MG63 (cell line): ENCODE data around the gene APCDD1L. TPM values are rescaled to one million over a fixed set of nuclear protein-coding genes. Genes with fewer than 3 reads are reported as not detected.
"Not testable (repeated sequence)": the region's sequence is repeated elsewhere in the genome, so short reads cannot be mapped to it uniquely, and the experiment has no call there.

Experiments
- DNase-seq: peaks from one replicate; pipeline ENCODE4 v3.0.0-alpha.2; 2020
- H3K27me3 ChIP-seq: fragments of 250-450 bp; sonication (Bioruptor Pico); 2 replicates; pipeline ENCODE4 v1.5.1; 2020; ENCODE audit warnings: mild to moderate bottlenecking, moderate library complexity
- H3K36me3 ChIP-seq: fragments of 250-450 bp; sonication (Bioruptor Pico); 2 replicates; pipeline ENCODE4 v1.5.1; 2020; ENCODE audit warnings: mild to moderate bottlenecking, moderate library complexity
- H3K4me3 ChIP-seq: fragments of 250-450 bp; sonication (Bioruptor Pico); 2 replicates; pipeline ENCODE4 v1.5.1; 2020; ENCODE audit warnings: mild to moderate bottlenecking, moderate library complexity
- H3K9me3 ChIP-seq: fragments of 250-450 bp; sonication (Bioruptor Pico); 2 replicates; pipeline ENCODE4 v1.5.1; 2020; ENCODE audit warnings: mild to moderate bottlenecking, moderate library complexity
- total RNA-seq: library from RNA; depleted of rRNA; stranded (reverse); fragments of >200 nt; shearing (Covaris generic); gene quantifications from 2 replicates; pipeline ENCODE4 v1.2.3, GENCODE V29; 2014; ENCODE audit warnings: low replicate concordance

Gene APCDD1L
- total RNA-seq, 1 experiment from 2014 or later = not detected

DNA sequence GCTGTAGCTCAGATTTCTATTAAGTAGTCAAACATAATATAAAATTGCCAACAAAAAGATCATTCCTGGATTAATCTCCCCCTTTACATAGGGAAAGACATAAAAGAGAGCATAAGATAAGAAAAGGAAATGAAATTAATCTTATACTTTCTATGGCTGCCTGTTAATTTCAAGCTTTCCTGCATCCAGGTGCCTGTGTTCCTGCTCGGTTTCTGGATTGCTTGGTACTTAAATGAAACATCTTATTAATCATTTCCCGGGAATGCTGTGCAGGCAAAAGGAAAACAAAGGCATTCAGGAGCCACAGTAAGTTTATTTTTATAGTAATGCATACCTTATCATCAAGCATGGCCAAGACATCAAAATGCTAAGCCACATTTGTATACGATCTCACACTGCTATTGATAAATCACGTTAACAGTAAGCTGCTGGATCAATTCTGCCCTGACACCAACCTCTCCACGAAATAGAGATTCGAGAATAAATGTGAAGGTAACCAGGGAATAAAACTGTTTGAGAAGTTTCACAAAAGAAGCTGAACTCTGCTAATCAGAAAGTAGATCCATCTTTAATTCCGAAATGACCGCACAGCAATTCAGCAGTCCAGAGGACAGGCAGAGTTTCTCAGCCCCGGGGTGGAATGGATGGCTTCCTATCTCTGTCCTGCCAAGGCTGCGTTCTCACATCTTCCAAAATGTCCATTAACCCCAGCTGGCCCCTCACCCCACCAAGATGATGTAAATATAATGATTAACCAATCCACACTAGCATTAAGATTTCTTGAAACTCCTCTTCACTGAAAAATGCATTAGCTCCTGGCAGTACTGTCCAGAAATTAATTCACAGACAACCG, 32.6 kb upstream of the APCDD1L start:
- H3K36me3 ChIP-seq = no peaks in the 10 kb centered on the region; the same call in 1 of the 2 replicates
- no peak for DNase-seq
- H3K9me3 ChIP-seq = no peaks in the 10 kb centered on the region
- no peaks in the 10 kb centered on the region for H3K27me3 ChIP-seq
- no peak overlapping the region for H3K4me3 ChIP-seq

- no peak for DNase-seq
- Histone ChIP-seq H3K27me3 (no peaks in the 10 kb centered on the region), H3K4me3 (no peak overlapping the region), H3K36me3 (no peaks in the 10 kb centered on the region; the same call in 1 of the 2 replicates), H3K9me3 (no peaks in the 10 kb centered on the region)
Measured at GRCh38 chr20:58546756-58547622, 31.8 kb upstream of the APCDD1L start.

DNA sequence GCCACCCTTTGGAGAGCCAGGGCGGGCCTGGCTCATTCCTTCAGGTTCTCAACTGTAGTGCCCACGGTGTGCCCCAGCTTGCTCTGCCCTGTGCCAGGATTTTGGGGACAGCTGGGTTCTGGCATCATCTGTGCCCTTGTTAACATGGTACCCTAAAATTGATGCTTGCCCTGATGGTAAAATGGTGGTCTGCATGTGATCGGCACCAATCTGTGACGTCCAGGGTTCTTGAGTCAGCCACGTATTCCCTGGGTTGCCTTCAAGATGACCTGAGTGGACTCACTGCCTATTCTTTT, 31.2 kb upstream of the APCDD1L start:
- Histone ChIP-seq H3K9me3 (0 out of 2 replicates have a peak, but pooled peaks cover 3% of the 10 kb centered on the region), H3K4me3 (no peak overlapping the region), H3K27me3 (no peaks in the 10 kb centered on the region), H3K36me3 (no peaks in the 10 kb centered on the region; the same call in 1 of the 2 replicates)
- DNase-seq = no peak

DNA sequence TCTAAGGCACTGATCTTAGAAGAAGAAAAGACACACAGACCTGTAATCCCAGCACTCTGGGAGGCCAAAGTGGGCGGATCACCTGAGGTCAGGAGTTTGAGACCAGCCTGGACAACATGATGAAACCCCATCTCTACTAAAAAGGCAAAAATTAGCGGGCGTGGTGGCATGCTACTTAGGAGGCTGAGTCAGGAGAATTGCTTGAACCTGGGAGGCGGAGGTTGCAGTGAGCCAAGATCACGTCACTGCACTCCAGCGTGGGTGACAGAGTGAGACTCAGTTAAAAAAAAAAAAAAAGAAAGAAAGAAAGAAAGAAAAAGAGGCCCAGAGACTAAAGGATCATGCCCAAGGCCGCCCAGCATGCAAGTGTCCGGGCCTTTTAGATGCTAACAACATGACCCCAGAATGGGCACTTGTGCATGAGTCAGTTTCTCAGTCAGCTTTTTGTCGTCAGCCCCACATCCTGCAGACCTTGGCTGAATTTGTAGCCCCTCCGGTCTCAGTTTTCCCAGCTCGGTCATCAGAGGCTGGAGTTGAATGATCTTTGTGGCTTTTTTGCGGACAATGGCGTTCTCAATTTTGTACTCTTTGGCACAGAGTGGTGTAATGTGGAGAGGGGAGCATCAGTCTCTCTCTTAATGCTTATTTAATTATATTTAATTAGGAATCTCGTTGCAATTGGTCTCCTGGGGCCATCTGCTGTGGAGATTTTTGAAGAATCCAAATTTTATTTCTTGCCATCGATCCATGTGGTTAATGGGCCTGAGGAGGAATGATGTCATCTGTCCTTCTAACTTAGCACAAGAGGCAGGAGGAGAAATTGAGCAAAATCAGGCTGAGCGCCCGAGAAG, 30.6 kb upstream of the APCDD1L start:
- no peak for DNase-seq
- Histone ChIP-seq H3K4me3 (no peak overlapping the region), H3K36me3 (no peaks in the 10 kb centered on the region; the same call in 1 of the 2 replicates), H3K9me3 (0 out of 2 replicates have a peak, but pooled peaks cover 7% of the 10 kb centered on the region), H3K27me3 (no peaks in the 10 kb centered on the region)

- Histone ChIP-seq H3K9me3 (peaks cover 7% of the 10 kb centered on the region; the same call in 1 of the 2 replicates), H3K27me3 (no peaks in the 10 kb centered on the region), H3K4me3 (no peak overlapping the region), H3K36me3 (no peaks in the 10 kb centered on the region; the same call in 1 of the 2 replicates)
- no peak for DNase-seq
Measured at GRCh38 chr20:58544891-58545290, 29.7 kb upstream of the APCDD1L start.

DNA sequence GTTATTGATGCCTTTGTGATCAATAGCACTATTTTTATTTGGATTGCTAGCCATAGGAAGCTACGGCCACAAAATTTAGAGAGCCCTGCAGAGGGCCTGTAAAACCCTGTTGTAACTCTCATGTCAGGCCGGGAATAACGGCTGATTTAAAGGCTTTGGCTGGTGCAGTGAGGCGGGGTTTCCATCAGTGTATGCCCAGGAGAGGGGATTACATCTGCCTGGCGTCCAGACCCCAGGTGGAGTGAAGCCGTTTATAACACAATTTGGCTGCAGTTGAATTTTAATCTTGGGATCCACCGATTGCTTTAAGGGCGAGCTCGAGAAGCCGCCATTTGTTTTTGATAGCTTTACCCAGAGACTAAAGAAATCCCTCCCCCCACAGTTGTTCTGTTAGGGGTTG, 29.1 kb upstream of the APCDD1L start:
- no peak for DNase-seq
- Histone ChIP-seq H3K4me3 (no peak overlapping the region), H3K9me3 (peaks cover 12% of the 10 kb centered on the region; the same call in 1 of the 2 replicates), H3K27me3 (no peaks in the 10 kb centered on the region), H3K36me3 (no peaks in the 10 kb centered on the region; the same call in 1 of the 2 replicates)

DNA sequence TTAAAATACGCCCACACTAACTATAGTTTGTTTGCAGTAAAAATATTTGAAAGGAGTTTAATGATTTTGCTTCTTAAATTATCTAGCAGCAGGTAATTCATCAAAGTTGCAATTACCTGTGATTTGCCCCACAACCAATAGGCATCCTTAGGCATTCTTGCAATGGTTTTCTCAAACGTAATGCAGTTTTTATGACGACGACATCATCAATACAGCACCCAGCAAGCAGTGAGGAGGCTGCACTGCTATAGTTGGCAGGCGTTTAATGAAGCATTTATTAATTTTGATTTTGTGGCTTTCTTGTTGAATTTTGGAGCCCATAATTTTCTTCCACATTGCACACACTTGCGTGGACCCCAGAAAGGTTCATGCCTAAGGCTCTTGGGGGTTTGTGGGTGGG, 28.1 kb upstream of the APCDD1L start:
- Histone ChIP-seq H3K4me3 (no peak overlapping the region), H3K9me3 (peaks cover 15% of the 10 kb centered on the region; the same call in 1 of the 2 replicates), H3K36me3 (no peaks in the 10 kb centered on the region; the same call in 1 of the 2 replicates), H3K27me3 (no peaks in the 10 kb centered on the region)
- DNase-seq = no peak

DNA sequence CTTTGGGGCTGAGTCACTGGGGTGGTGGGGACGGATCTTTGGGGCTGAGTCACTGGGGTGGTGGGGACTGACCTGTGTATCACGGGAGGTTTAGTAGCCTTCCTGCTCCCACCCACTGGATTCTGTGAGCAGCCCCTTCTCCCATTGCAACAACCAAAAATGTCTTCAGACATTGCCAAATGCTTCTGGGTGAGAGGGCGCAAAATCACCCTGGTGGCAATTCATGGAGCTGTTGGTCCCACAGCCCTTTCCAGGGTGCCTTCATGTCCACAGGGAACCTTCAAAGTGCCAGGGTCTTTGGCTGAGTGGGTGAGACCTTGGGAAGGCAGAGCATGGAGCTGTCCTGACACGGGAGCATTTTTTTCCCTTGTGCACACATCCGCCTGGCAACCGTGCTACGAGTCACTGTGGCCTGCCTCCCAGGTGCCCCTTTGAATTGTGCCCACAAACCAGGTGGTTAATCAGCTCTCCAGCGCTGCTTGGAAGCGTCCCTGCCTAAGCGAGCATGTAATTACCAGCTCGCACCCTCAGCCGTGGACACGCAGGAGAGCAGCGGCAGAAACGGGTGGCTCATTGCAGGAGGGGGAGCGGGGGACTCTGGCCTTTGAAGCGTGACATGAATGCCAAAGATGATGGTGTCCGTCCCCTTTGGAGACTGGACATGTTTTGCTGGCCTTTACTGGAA, 27.4 kb upstream of the APCDD1L start:
- Histone ChIP-seq H3K9me3 (peaks cover 20% of the 10 kb centered on the region), H3K36me3 (no peaks in the 10 kb centered on the region; the same call in 1 of the 2 replicates), H3K27me3 (no peaks in the 10 kb centered on the region), H3K4me3 (no peak overlapping the region)
- DNase-seq = peak; percentile 40

- H3K36me3 ChIP-seq, H3K4me3 ChIP-seq, H3K27me3 ChIP-seq: not testable (repeated sequence)
- peak; percentile 57 for DNase-seq
- H3K9me3 ChIP-seq = peaks cover 23% of the 10 kb centered on the region
Measured at GRCh38 chr20:58542034-58542410, 26.8 kb upstream of the APCDD1L start.

DNA sequence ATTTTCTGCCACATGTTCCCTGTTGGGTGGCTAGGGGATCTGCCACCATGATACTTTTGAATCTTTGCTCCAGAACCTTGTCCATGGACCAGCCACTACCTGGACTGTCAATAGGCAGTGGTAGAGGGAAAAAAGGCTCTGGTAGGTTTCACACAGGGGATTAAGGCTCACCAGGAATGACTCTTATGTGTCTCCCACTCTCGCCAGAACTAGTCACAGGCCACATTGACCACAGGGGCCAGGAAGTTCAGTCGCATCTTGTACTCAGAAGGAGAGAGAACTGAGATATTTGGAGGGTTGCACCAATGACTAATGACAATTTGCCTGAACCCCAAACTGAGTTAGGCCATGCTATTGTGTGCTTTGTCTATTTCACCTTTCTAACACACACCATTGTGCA, 23.6 kb upstream of the APCDD1L start:
- H3K36me3 ChIP-seq = no peaks in the 10 kb centered on the region
- H3K27me3 ChIP-seq = no peaks in the 10 kb centered on the region
- no peak for DNase-seq
- peaks cover 27% of the 10 kb centered on the region for H3K9me3 ChIP-seq
- H3K4me3 ChIP-seq = no peak overlapping the region

GRCh38 chr20:58537831-58538230, 22.6 kb upstream of the APCDD1L start:
- H3K36me3 ChIP-seq = no peaks in the 10 kb centered on the region
- H3K4me3 ChIP-seq = no peak overlapping the region
- no peak for DNase-seq
- H3K9me3 ChIP-seq = peaks cover 28% of the 10 kb centered on the region
- no peaks in the 10 kb centered on the region for H3K27me3 ChIP-seq

DNA sequence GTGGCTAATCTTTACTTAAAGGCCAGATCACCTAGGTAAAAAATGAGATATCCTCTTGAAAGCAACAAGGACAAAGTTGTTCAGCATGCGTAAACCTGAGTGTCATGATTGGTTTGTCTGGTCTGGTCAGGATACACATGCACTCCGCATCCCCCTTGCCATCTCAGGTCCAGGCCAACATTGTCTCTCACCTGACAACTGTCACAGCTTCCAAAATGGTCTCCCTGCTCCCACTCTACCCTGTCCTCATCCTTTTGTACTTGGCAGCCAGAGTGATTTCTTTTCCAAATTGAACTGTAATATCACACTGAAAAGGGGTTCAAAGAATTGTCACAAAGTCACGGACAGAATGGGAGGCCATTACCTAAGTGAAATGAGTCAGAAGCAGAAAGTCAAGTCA, 21.1 kb upstream of the APCDD1L start:
- DNase-seq = no peak
- Histone ChIP-seq H3K4me3 (no peak overlapping the region), H3K36me3 (no peaks in the 10 kb centered on the region), H3K27me3 (no peaks in the 10 kb centered on the region), H3K9me3 (peaks cover 37% of the 10 kb centered on the region)

- H3K36me3 ChIP-seq = no peaks in the 10 kb centered on the region
- peaks cover 23% of the 10 kb centered on the region for H3K9me3 ChIP-seq
- H3K27me3 ChIP-seq = no peaks in the 10 kb centered on the region
- H3K4me3 ChIP-seq = no peak overlapping the region
- no peak for DNase-seq
Measured at GRCh38 chr20:58531657-58532056, 16.5 kb upstream of the APCDD1L start.

DNA sequence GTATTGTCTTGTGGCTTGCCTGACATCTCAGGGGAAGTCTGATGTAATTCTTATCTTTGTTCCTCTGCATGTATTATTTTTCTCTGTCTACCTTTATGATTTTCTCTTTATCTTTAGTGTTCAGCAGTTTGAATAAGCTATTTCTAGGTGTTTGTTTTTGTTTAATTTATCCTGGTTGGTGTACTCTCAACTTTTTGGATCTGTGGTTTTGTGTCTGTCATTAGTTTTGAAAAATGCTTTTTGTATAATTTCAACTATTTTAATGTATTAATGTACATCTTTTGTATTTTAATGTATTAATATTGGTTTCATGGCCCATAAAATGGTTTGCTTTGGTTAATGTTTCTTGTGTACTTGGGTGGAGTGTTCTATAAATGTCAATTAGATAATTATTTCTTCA, 15.9 kb upstream of the APCDD1L start:
- H3K27me3 ChIP-seq = no peaks in the 10 kb centered on the region
- no peak for DNase-seq
- no peak overlapping the region for H3K4me3 ChIP-seq
- peaks cover 27% of the 10 kb centered on the region for H3K9me3 ChIP-seq
- H3K36me3 ChIP-seq = no peaks in the 10 kb centered on the region

- Histone ChIP-seq H3K9me3 (peaks cover 38% of the 10 kb centered on the region), H3K36me3 (no peaks in the 10 kb centered on the region), H3K4me3 (no peak overlapping the region), H3K27me3 (no peaks in the 10 kb centered on the region)
- DNase-seq = no peak
Measured at GRCh38 chr20:58528412-58528811, 13.2 kb upstream of the APCDD1L start.

DNA sequence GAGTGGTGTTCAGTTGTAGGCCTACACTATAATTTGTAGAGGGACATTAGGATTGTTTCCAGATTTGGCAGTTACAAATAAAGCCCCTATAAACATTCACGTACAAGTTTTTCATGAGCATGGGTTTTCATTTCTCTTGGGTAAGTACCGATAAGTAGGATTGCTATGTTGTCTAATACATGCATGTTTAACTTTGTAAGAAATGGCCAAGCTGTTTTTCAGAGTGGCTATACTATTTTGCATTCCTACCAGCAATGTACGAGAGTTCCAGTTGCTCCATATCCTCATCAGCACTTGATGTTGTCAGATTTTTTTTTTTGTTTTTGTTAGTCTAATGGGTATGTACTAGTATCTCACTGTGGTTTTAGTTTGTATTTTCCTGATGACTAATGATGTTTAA, 11.2 kb upstream of the APCDD1L start:
- Histone ChIP-seq H3K27me3 (no peaks in the 10 kb centered on the region), H3K4me3 (no peak overlapping the region), H3K9me3 (peaks cover 26% of the 10 kb centered on the region), H3K36me3 (no peaks in the 10 kb centered on the region)
- DNase-seq = no peak
